HG02870 (cell line): Measurements from ENCODE around the gene CDNF.
"Not testable (repeated sequence)": the region's sequence is repeated elsewhere in the genome, so short reads cannot be mapped to it uniquely, and the experiment has no call there.

Experiments
- ATAC-seq: cut with Tn5 transposase; IDR thresholded peaks from one replicate; pipeline ENCODE4 v1.9.1; 2021; ENCODE audit warnings: mild to moderate bottlenecking, moderate library complexity; ENCODE audit not compliant: unreplicated experiment

Gene CDNF

DNA sequence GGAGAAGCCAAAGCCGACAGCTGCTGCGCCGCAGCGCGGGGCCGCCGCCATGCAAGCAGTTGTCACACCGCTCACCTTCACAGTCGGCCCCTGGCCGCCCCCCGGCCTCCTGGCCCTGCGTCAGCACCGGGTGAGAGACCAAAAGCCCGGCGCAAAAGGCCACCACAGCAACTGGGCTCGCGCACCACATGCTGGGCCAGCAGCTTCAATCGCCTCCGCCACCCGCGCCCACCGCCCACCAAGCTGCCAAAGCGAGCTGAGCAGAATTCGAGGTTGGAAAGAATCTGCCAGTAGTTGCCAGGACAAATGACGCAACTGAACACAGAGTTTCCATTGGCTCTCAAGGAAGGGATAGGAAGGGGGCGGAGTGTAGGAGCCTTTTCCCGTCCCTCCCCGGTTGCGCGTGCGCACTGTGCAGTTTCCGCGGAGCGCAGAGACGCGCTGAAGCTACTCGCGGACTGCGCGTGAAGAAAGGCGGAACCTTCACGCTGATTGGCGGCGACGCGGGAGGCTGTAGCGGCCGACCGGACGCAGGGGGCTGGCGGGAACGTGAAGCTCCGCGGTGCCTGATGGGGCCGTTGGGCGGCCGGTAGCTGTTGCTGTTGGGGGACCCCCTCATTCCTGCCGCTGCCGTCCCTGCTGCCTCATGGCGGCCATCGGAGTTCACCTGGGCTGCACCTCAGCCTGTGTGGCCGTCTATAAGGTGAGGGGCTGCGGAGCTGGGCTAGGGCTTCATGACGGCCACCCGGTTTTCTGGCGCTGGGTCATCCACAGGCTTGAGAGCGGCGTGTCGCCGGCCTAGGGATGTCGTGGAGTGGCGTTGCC, at the start of gene CDNF, which contains the start of the genes HSPA14 and MSANTD7:
CDNF (minus strand) TSS at position 281 of the 825 bp plus-strand sequence; CDS start at position 190, 91 bp downstream.
HSPA14 (plus strand) TSS at position 550 of the 825 bp plus-strand sequence; CDS start at position 647, 97 bp downstream.
MSANTD7 (plus strand) TSS at position 550 of the 825 bp plus-strand sequence. CDS start 3,979 bp downstream, outside the sequence.
- ATAC-seq, result peak; percentile 94

DNA sequence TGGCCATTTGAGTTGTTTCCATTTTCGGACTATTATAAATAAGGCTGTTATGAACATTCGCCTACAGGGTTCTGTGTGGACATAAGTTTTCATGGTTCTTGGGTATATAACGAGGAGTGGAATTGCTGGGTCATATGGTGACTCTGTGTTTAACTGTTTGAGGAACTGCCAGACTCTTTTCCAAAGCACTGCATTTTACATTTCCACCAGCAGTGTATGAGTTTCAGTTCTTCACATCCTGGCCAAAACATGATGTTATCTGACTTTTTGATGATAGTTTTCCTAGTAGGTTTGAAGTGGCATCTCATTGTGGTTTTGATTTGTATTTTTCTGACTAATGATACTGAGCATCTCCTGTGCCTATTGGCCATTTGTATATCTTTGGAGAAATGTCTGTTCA, 46.2 kb upstream of the CDNF start:
- no peak for ATAC-seq

DNA sequence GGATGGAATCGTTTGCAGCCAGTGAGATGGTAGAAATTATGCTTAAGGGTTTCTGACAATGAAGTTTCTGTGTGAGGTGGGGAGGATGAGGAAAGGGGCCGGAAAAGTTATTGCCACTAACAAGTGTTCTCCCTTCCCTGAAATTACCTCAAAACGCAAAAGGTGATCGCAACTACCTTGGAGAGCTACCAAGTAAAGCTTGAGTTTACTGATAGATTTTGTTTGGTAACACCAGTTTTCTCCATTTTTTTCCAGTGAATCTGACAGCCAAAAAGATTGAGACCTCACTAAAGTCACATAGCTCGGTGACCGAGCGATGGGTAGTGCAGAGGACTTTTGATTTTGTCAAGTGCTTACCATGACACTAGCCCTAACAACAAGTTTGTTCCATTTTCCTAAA, 42.4 kb upstream of the CDNF start:
- ATAC-seq, result no peak

DNA sequence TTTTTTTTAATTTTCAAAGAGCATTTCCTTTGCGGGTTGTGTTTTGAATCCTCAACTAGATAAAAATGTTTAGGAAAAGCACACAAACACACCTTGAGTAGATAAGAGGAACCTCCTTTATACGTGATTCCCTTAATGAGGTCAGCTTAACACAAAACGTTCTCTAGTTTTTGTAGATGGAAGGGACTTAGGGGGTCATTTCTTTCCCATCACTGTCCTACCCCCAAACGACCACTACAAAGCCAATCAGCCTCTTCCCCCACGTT, 42.0 kb upstream of the CDNF start:
- ATAC-seq, result no peak

DNA sequence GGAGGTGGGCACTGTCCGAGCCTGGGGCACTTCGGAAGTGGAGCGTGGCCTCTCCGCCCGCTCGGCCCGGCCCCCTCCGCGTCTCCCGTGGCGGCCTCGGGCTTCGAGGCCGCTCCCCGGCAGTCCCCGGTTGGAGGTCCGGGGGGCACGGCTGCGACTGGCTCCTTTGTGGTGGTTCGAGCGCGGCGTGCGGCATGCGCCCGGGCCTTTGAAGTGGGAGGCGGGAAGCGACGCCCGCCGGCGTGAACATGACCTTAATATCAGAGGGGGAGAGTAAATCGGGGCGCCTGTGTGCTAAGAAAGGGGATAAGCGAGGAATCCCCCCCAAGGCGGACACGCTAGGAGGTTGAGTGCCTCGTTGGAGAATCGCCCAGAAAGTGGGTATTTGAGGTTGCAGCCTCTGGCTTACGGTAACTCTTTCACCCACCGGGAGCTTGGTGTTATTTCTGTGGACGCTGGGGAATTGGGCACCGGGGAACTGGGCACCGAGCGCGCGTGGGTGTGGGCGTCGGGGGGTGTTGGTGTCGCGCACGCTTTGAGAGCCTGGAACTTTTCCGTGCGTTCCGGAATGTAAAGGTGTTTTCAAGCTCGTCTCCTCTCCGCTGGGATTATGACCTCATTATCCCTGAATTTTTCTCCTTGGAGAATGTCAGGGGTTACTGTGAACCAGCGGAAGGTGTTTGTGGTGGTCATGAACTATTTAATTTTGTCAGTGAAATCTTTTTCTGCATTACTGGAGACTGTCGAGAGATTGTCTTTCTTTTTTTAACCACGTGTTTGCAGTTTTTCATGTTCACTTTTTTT, 41.5 kb upstream of the CDNF start:
- peak; percentile 13 for ATAC-seq

DNA sequence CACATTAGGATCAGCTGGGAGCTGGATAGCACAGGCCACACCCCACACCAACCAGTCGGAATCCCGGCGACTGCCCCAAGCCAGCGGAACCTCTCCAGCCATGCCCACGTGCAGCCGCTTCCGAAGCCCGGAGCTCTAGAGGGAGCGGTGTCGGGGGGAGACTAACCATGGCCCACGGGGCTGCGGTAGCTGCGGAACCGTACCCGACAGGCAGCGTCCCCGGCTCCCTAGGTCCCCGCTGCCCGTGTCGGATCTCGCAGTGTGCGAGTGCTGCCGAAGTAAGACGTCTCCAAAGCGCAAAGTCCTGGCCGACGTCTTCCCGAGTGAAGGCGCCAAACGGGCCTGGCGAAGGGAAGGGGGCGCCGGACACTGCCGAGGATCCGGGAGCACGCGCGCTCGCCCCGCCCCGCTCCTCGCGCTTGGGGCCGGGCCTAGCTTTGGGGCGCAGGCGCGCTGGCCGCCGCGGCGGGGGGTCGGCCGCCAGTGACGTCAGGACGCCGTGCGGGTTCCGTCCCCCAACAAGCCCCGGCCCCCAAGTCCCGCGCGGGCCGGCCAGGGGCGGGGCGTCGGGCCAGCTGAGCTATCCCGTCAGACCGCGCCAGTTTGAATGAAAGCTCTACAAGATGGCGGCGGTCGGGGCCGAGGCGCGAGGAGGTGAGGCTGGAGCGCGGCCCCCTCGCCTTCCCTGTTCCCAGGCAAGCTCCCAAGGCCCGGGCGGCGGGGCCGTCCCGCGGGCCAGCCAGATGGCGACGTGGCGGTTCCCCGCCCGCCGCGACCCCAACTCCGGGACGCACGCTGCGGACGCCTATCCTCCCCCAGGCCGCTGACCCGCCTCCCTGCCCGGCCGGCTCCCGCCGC, 40.7 kb upstream of the CDNF start, which contains the start of gene SUV39H2:
SUV39H2 (plus strand) TSS at position 601 of the 858 bp plus-strand sequence; CDS start at position 624, 23 bp downstream.
- ATAC-seq, result peak; percentile 90

DNA sequence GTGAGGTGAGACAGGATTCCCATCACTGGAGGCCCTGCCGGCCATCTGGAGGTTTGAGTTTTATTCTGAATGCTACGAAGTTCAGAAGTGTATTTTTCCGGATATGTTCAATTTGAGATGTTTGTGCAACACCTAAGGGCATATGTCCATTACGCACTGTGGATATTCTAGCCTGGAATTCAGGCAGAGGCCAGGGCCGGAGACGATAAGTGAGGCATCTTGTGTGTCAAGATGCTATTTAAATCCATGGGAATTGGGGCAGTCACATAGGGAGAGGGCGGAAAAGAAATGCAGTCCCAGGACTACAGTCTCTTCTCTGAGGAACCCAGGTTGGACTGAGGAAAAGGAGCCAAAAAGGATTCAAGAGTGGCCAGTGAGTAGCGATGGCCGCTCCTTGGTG, 38.9 kb upstream of the CDNF start:
- ATAC-seq, result no peak

DNA sequence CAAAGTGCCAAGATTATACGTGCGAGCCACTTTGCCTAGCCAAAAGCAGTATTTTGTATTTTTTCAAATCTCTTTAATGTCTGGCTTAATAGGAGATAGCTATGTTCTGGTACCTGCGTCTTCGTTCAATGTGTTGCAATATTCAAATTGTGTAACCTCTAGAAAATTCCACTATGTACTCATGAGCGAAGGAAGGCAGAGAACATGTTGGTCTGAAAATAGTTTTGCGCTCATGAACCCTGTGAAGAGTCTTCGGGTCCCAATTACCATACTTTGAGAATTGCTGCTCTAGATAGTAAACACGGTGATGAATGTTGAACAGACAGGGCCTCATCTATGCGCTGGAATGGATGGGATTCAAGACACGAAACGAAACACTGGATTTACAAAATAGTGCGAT, 38.1 kb upstream of the CDNF start:
- no peak for ATAC-seq

DNA sequence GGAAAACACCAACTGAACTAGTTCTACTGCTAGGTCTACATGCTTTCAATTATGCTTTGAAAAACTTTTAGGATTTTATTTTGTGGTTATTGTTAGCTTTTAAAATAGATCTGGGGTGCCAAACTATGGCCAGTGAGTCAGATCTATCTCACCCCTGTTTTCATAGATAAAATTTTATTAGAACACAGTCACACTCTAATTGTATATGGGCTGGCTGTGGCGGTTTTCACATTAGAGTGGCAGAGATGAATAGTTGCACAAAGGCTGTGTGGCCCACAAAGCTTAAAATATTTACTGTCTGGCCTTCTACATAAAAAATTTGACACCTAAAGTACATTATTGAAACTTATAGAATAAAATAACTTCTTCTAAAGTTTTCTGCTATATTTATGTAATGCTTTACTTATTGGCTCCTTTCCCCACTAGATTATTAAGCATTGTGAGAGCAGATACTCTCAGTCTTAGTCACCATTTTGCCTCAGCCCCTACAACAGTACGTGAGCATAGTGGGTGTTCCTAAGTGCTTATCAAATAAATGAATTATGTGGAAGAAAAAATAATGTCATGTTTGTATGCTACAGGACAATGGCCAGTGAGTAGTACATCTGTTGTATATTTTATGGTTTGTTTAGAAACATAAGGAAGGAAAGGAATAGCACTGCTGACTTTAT, 35.4 kb upstream of the CDNF start:
- ATAC-seq, result peak; percentile 68

DNA sequence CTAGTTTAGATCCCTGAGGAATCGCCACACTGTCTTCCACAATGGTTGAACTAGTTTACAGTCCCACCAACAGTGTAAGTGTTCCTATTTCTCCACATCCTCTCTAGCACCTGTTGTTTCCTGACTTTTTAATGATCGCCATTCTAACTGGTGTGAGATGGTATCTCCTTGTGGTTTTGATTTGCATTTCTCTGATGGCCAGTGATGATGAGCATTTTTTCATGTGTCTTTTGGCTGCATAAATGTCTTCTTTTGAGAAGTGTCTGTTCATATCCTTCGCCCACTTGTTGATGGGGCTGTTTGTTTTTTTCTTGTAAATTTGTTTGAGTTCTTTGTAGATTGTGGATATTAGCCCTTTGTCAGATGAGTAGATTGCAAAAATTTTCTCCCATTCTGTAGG, 27.0 kb upstream of the CDNF start:
- ATAC-seq, result not testable (repeated sequence)

DNA sequence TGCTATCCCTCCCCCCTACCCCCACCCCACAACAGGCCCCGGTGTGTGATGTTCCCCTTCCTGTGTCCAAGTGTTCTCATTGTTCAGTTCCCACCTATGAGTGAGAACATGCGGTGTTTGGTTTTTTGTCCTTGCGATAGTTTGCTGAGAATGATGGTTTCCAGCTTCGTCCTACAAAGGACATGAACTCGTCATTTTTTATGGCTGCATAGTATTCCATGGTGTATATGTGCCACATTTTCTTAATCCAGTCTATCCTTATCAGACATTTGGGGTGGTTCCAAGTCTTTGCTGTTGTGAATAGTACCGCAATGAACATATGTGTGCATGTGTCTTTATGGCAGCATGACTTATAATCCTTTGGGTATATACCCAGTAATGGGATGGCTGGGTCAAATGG, 26.6 kb upstream of the CDNF start:
- not testable (repeated sequence) for ATAC-seq

DNA sequence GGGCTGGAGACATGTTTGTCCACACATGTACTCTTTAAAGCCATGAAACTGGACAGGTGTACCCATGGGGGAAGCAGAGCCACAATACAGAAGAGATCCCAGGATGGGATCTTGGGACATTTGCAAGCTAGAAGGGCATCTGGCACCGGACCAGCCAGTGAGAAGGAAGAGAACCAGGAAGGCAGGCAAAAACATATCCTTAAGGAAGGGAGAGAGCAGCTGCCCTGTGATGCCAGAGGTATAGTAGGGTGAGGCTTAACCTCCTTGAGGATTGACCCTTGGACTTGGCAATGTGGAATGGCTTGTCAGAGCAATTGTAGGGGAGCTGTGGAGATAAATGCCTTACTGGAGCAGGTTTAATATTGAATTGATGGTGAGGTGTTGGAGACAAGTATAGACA, 23.0 kb upstream of the CDNF start:
- ATAC-seq, result no peak

DNA sequence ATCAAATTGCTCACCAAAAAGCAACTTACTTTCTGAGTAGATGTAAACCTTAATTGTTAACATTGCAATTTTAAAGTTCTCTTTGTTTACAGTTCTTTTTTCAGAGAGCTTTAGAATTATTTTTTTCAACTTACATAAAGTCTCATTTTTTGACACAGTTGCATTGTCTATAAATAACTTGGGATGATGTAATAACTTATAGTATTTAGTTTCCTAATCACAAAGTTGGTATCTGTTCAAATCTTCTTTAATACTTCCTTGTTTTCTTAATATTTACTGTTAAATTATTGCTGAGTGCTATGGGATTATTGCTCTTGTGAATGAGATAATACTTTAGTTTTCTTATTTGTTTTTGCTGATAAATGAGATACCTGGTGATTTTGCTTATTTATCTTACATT, 21.9 kb upstream of the CDNF start:
- ATAC-seq, result no peak

DNA sequence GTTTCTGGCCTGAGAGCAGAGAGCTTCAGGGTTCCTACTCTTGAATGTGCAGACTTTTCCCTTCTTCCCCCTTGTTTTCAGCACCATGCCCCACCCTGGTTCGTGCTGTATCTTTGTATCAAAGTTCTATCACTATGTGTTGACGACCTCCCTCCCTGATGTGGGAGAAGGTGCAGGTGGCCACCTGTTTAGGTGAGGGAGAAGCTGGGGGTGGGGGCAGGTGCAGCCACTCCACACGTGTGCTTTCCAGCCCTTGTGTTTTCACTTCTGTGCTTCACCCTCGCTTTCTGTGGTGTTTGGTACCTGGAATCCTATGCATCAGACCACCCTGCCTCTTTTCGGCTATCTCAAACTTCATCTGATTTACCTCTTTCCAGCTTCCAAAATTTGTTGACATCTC, 21.2 kb upstream of the CDNF start:
- ATAC-seq, result no peak

DNA sequence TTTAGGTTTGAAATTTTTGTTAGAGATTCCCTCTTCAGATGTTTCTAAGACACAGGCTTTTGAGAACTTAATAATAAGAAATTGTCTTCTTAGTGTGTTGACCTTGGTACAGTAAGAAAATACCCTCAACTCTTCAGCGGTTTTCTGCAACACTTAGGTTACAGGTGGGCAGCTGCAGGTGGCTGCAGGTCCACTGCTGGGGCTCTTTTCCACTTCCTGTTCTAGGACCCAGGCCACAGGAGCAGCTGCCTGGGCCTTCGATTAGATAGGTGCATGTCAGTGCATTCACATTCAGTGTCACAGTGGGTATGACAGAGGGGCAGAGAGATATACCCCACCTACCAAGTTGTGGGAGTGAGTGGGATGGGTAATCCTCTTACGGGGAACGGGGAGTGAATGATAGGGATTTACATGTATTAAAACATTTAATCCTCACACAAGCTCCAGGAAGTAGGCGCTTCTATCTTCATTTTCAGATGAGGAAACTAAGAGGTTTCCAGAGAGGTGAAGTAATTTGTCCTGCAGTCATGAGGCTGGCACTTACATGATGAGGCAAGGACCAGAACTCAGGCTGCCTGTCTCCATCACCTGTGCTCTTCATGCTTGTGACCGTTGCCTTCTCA, 20.6 kb upstream of the CDNF start:
- ATAC-seq, result no peak

DNA sequence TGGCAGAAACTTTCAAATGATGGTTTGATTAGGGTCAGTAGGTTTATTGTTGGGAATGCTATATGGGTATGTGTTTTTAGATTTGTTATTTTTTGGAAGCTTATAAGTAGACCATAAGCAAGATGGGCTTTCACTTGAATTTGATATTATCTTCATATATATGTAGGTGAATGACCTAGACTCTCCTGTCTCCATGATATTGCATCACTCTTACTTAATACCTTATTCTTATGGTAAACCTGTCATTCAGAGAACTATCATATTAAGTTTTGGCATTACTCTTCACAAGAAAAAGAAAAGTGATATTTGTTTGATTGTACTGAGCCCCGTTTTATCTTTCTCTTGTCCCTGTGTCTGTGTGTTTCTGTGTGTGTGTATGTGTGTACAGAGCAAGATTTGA, 17.6 kb upstream of the CDNF start:
- ATAC-seq, result no peak

DNA sequence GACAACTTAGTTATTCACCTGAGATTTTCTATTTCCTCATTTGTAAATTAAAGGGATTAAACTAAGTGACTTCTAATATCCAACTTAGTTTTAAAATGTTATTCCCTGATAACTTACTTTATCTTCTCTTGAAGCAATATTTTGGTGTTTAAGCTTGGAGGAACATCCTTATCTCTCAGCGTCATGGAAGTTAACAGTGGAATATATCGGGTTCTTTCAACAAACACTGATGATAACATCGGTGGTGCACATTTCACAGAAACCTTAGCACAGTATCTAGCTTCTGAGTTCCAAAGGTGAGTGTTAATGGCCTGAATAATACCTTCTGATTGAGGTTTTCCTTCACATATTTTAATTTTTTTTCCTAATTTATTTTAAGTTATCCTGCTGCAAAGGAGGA, 14.4 kb upstream of the CDNF start:
- no peak for ATAC-seq

DNA sequence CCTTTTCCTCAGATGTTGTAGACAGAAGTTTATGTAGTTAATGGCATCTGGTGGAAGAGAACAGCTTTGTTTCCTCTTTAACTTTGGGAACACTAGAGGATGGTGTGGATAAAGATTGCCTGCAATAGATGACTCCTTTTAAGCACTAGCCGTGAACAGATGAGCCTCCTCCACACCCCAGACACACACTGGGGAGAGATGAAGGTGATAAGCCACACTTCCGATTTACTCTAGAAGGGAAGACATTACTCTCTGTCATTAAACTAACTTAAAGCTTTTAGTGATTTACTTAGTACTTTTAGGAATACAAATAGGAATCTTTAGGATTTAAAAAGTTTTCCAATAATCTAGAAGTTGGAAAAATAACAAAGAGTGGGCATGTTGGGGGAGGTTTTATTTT, 7.1 kb upstream of the CDNF start:
- ATAC-seq, result no peak

DNA sequence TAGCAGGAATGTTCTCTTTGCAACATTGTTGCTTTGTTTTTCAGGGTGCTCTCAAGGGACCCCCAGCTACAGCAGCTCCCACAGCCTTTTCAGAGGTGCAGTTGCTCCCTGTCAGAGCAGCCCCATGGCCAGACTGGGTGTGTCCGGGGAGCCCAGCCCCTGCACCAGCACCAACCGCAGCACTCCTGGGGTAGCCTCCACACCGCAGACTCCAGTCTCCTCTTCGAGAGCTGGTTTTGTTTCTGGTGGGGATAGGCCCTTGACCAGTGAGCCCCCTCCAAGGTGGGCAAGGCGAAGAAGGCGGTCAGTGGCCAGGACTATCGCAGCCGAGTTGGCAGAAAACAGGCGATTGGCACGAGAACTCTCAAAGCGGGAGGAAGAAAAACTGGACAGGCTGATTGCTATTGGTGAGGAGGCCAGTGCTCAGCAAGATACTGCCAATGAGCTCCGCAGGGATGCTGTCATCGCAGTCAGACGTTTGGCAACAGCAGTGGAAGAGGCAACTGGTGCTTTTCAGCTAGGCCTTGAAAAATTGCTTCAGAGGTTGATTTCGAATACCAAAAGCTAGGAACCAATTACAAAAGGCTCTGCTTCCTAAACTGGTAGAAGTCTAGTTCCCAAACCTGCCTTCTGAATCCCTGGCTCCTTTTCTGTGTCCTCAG, 5.6 kb upstream of the CDNF start:
- no peak for ATAC-seq

DNA sequence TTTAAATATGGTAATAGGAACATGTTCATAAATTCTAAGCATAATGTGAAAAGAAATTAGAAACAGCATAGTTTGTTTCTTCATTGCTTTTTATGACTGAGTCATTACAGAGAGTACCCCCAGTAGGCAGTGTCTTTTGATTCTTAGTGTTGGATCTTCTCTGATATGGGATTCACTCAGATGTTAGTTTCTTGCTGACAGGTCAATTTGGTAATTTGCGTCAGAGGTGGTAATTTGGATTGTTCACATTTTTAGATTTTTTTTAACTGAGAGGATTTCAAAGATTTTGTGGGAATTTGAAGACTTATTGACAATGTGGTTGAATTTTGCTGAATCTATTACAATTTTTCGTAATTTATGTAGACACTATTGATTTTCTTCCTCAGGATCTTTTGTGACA, 2.3 kb upstream of the CDNF start:
- no peak for ATAC-seq
